CD8-positive, alpha-beta memory T cell (primary cell): ENCODE results near the gene KCNS3. TPM values are rescaled to one million over a fixed set of nuclear protein-coding genes. Genes with fewer than 3 reads are reported as not detected.
"Not testable (repeated sequence)": the region's sequence is repeated elsewhere in the genome, so short reads cannot be mapped to it uniquely, and the experiment has no call there.

Source experiments
- CTCF ChIA-PET: fragments of 350-600 bp; sonication (Branson Sonifier 250); formaldehyde crosslinking; loops from one replicate; lab custom pipeline; 2021; ENCODE audit warnings: antibody characterized with exemption; lab: Charles Lee
- POLR2A ChIA-PET: fragments of 350-600 bp; sonication (Branson Sonifier 250); formaldehyde crosslinking; loops from one replicate; lab custom pipeline; 2021; ENCODE audit warnings: antibody characterized with exemption; lab: Charles Lee
- DNase-seq, 5 donors: peaks; one replicate each; pipeline versions ENCODE4 v3.0.0 to v3.0.0-alpha.2; 2020 to 2022; ENCODE audit warnings: mixed read lengths in 1 of 5
- H3K27ac ChIP-seq: one replicate; pipeline ENCODE4 v1.7.0; 2013; ENCODE audit warnings: low read depth, mild to moderate bottlenecking, low read length, moderate library complexity
- H3K27me3 ChIP-seq: 2 replicates; pipeline ENCODE4 v1.7.0; 2013; ENCODE audit warnings: low read length, mild to moderate bottlenecking; ENCODE audit not compliant: insufficient read depth, poor library complexity, severe bottlenecking
- H3K36me3 ChIP-seq: 2 replicates; pipeline ENCODE4 v1.7.0; 2013; ENCODE audit warnings: mild to moderate bottlenecking, low read length, moderate library complexity; ENCODE audit not compliant: insufficient read depth
- H3K4me1 ChIP-seq: 2 replicates; pipeline ENCODE4 v1.7.0; 2013; ENCODE audit warnings: mild to moderate bottlenecking, low read length, moderate library complexity; ENCODE audit not compliant: insufficient read depth
- H3K4me3 ChIP-seq: 2 replicates; pipeline ENCODE4 v1.7.0; 2013; ENCODE audit warnings: mild to moderate bottlenecking, low read length
- H3K9me3 ChIP-seq: 2 replicates; pipeline ENCODE4 v1.7.0; 2013; ENCODE audit warnings: mild to moderate bottlenecking, low read length
- H3K27ac Mint-ChIP-seq, 8 donors: one replicate each; pipeline ENCODE4 v1.8.0; 2020 to 2021; ENCODE audit warnings: mixed read lengths in 8 of 8, mild to moderate bottlenecking in 6 of 8, inconsistent platforms in 3 of 8, moderate library complexity in 3 of 8
- H3K27me3 Mint-ChIP-seq, 2 donors: one replicate each; pipeline ENCODE4 v1.8.0; 2020 to 2021; ENCODE audit warnings: mixed read lengths in 2 of 2, mild to moderate bottlenecking in 1 of 2, moderate library complexity in 1 of 2
- H3K36me3 Mint-ChIP-seq, 3 donors: one replicate each; pipeline ENCODE4 v1.8.0; 2020 to 2021; ENCODE audit warnings: mixed read lengths in 3 of 3, inconsistent platforms in 1 of 3, mild to moderate bottlenecking in 1 of 3
- H3K4me1 Mint-ChIP-seq, 3 donors: one replicate each; pipeline ENCODE4 v1.8.0; 2020 to 2021; ENCODE audit warnings: mixed read lengths in 3 of 3, inconsistent platforms in 1 of 3, mild to moderate bottlenecking in 1 of 3
- H3K4me3 Mint-ChIP-seq, 7 donors: one replicate each; pipeline ENCODE4 v1.8.0; 2020 to 2021; ENCODE audit warnings: mixed read lengths in 7 of 7, mild to moderate bottlenecking in 6 of 7, moderate library complexity in 4 of 7, inconsistent platforms in 2 of 7
- H3K9me3 Mint-ChIP-seq, 5 donors: one replicate each; pipeline ENCODE4 v1.8.0; 2020 to 2022; ENCODE audit warnings: mixed read lengths in 5 of 5, mild to moderate bottlenecking in 3 of 5, moderate library complexity in 2 of 5, inconsistent platforms in 1 of 5
- polyA plus RNA-seq: library from polyadenylated mRNA; unstranded; fragments of 300-500 nt; fragmentation: Illumina TruSeq; gene quantifications from one replicate; pipeline ENCODE4 v1.2.3, GENCODE V29; 2021
- total RNA-seq, 2 experiments: library from RNA; stranded (reverse); gene quantifications; one replicate each; pipeline ENCODE4 v1.2.3, GENCODE V29; 2021

KCNS3 gene
- total and polyA plus RNA-seq, 3 experiments from 2014 or later, result not detected

DNA sequence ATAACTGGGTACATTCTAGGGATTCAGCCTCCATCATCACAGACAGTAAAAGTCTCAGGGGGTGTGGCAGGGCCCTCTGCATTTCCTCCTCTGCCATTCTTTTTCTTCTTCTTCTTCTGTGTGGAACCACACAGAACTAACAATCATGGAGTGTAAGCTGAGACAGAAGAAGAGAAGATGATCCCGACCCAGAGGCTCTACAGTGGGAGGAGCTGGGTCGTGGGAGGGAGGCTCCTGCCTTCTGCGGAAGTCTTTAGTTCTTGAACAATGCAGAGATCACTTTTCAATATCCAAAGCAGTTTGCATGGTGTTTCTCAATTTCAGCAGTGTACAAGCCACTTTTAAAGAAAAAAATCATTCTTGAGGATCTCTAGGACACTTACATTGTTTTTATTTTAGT lies 80.9 kb downstream of the KCNS3 start:
- DNase-seq, result no peak
- Histone ChIP-seq H3K4me1 (no peaks in the 10 kb centered on the region), H3K4me3 (no peak overlapping the region), H3K36me3 (no peaks in the 10 kb centered on the region), H3K27me3 (no peaks in the 10 kb centered on the region), H3K9me3 (no peaks in the 10 kb centered on the region), H3K27ac (no peak overlapping the region)
- CTCF ChIA-PET, result no interaction called here
- Mint-ChIP-seq H3K36me3 (peaks cover 0 to 3% (median 0%) of the 10 kb centered on the region in 3 donors), H3K9me3 (peaks cover 0 to 7% (median 0%) of the 10 kb centered on the region in 5 donors), H3K4me1 (no peaks in the 10 kb centered on the region), H3K27ac (no peak overlapping the region), H3K27me3 (no peaks in the 10 kb centered on the region), H3K4me3 (no peak overlapping the region)
- POLR2A ChIA-PET, result no interaction called here

DNA sequence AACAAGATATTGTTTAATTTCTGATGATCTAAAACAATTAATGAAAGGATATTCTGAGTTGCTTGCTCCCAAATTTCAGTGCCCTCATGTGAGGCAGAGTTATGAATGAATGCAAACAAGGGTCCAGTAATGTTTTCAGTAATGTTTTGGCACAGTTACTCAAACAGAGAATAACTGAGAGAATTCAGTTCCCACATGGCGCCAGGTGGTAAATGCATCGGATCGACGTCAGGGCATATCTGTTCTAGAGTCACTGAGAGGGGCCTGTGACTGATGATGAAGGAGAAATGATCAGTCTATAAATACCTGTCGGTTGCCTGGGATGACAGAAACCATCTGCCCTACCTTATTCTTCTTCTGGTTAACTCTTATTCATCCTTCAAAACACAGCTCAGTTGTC lies 81.4 kb downstream of the KCNS3 start:
- H3K27ac ChIP-seq, result no peak overlapping the region
- ChIA-PET POLR2A (no interaction called here), CTCF (no interaction called here)
- H3K9me3 Mint-ChIP-seq, result peaks cover 0 to 7% (median 0%) of the 10 kb centered on the region in 5 donors
- no peaks in the 10 kb centered on the region for H3K4me1 ChIP-seq
- no peaks in the 10 kb centered on the region for H3K4me1 Mint-ChIP-seq
- no peaks in the 10 kb centered on the region for H3K27me3 Mint-ChIP-seq
- H3K36me3 Mint-ChIP-seq, result peaks cover 0 to 3% (median 0%) of the 10 kb centered on the region in 3 donors
- H3K4me3 Mint-ChIP-seq, result no peak overlapping the region
- H3K27ac Mint-ChIP-seq, result no peak overlapping the region
- H3K27me3 ChIP-seq, result no peaks in the 10 kb centered on the region
- no peak for DNase-seq
- H3K9me3 ChIP-seq, result no peaks in the 10 kb centered on the region
- no peak overlapping the region for H3K4me3 ChIP-seq
- H3K36me3 ChIP-seq, result no peaks in the 10 kb centered on the region

DNA sequence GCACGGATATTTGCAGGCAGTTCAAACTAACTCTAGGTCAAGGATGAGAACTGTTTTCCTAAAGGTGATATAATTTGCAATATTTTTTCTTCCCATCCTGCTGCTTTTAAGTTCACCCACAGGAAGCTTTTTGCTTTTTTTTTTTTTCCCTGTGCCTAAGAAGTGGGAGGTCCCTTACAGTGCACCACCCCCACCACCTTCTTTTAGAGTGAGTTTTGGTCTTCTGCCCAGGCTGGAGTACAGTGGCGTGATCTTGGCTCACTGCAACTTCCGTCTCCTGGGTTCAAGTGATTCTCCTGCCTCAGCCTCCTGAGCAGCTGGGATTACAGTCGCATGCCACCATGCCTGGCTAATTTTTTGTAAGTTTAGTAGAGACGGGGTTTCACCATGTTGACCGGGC lies 82.5 kb downstream of the KCNS3 start:
- Histone ChIP-seq H3K27ac (no peak overlapping the region), H3K4me1 (no peaks in the 10 kb centered on the region), H3K36me3 (no peaks in the 10 kb centered on the region), H3K27me3 (no peaks in the 10 kb centered on the region), H3K4me3 (no peak overlapping the region), H3K9me3 (no peaks in the 10 kb centered on the region)
- H3K4me1 Mint-ChIP-seq, result no peaks in the 10 kb centered on the region
- no peak overlapping the region for H3K4me3 Mint-ChIP-seq
- CTCF ChIA-PET, result no interaction called here
- peaks cover 0 to 7% (median 0%) of the 10 kb centered on the region in 5 donors for H3K9me3 Mint-ChIP-seq
- H3K27me3 Mint-ChIP-seq, result no peaks in the 10 kb centered on the region
- peak overlapping the region in 1 of 8 donors; percentile 67 for H3K27ac Mint-ChIP-seq
- DNase-seq, result no peak
- H3K36me3 Mint-ChIP-seq, result peaks cover 0 to 3% (median 0%) of the 10 kb centered on the region in 3 donors
- POLR2A ChIA-PET, result no interaction called here

DNA sequence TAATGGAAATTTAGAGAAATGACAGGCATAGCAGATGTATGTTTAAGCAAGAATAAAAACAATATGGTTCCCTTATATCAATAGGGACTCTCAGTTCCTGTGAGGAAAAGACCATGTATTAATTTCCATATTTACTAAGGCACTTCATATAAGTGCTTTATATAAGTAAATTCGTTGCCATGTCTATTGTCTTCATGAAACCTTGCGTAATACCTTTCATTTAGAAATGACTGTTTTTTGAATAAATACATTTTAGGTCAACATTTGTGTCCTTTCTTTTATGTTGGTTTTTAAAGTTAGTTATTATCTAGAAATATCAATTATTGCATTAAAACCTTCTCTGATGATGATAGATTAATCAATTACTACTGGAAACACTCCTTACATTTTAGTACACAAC lies 83.3 kb downstream of the KCNS3 start:
- Mint-ChIP-seq H3K4me1 (no peaks in the 10 kb centered on the region), H3K4me3 (no peak overlapping the region), H3K27ac (no peak overlapping the region), H3K9me3 (peaks cover 0 to 7% (median 0%) of the 10 kb centered on the region in 5 donors), H3K36me3 (peaks cover 0 to 3% (median 0%) of the 10 kb centered on the region in 3 donors), H3K27me3 (no peaks in the 10 kb centered on the region)
- no peaks in the 10 kb centered on the region for H3K27me3 ChIP-seq
- H3K4me1 ChIP-seq, result no peaks in the 10 kb centered on the region
- H3K9me3 ChIP-seq, result no peaks in the 10 kb centered on the region
- H3K36me3 ChIP-seq, result no peaks in the 10 kb centered on the region
- CTCF ChIA-PET, result no interaction called here
- POLR2A ChIA-PET, result no interaction called here
- H3K4me3 ChIP-seq, result no peak overlapping the region
- no peak for DNase-seq
- H3K27ac ChIP-seq, result no peak overlapping the region

DNA sequence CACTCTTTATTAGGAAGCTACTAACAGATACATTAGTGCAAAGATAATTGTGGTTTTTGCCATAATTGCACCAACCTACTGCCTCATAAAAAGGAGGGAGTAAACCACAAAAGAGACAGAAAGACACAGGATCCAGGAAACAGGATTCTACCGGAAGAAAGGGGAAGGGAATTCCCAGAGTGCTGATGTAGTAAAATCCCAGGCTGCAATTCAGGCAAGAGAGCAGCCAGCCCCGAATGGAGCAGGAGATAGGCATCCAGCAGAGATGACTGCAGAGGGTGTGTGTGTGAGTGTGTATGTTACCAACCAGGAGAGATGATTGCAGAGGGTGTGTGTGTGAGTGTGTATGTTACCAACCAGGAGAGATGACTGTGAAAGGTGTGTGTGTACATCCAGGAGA lies 84.4 kb downstream of the KCNS3 start:
- ChIA-PET CTCF (no interaction called here), POLR2A (no interaction called here)
- Mint-ChIP-seq H3K27me3 (no peaks in the 10 kb centered on the region), H3K4me3 (no peak overlapping the region), H3K27ac (no peak overlapping the region), H3K9me3 (peaks cover 0 to 7% (median 0%) of the 10 kb centered on the region in 5 donors), H3K4me1 (no peaks in the 10 kb centered on the region), H3K36me3 (peaks cover 0 to 3% (median 0%) of the 10 kb centered on the region in 3 donors)
- no peaks in the 10 kb centered on the region for H3K27me3 ChIP-seq
- no peaks in the 10 kb centered on the region for H3K4me1 ChIP-seq
- H3K36me3 ChIP-seq, result no peaks in the 10 kb centered on the region
- DNase-seq, result no peak
- H3K4me3 ChIP-seq, result no peak overlapping the region
- no peak overlapping the region for H3K27ac ChIP-seq
- no peaks in the 10 kb centered on the region for H3K9me3 ChIP-seq

DNA sequence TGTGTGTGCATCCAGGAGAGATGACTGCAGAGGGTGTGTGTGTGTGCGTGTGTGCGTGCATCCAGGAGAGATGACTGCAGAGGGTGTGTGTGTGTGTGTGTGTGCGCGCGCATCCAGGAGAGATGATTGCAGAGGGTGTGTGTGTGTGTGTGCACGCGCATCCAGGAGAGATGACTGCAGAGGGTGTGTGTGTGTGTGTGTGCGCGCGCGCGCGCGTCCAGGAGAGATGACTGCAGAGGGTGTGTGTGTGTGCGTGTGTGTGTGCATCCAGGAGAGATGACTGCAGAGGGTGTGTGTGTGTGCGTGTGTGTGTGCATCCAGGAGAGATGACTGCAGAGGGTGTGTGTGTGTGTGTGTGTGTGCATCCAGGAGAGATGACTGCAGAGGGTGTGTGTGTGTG lies 85.1 kb downstream of the KCNS3 start:
- CTCF ChIA-PET, H3K27ac Mint-ChIP-seq, H3K9me3 Mint-ChIP-seq, H3K27me3 Mint-ChIP-seq, H3K4me3 ChIP-seq, H3K36me3 ChIP-seq, H3K27me3 ChIP-seq, H3K36me3 Mint-ChIP-seq, DNase-seq, H3K4me3 Mint-ChIP-seq, H3K4me1 Mint-ChIP-seq, H3K4me1 ChIP-seq, POLR2A ChIA-PET, H3K9me3 ChIP-seq, H3K27ac ChIP-seq: not testable (repeated sequence)

DNA sequence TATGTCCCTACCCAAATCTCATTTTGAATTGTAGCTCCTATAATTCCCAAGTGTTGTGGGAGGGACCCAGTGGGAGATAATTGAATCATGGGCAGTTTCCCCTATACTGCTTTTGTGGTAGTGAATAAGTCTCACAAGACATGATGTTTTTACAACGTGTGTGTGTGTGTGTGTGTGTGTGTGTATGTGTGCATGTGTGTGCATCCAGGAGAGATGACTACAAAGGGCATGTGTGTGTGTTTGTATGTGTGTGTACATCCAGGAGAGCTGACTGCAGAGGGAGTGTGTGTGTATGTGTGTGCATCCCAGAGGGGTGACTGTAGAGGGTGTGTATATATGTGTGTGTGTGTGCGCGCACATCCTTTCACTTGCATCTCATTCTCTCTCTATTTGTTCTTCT lies 86.7 kb downstream of the KCNS3 start:
- H3K36me3 Mint-ChIP-seq, result peaks cover 0 to 3% (median 0%) of the 10 kb centered on the region in 3 donors
- ChIA-PET CTCF (no interaction called here), POLR2A (no interaction called here)
- Histone ChIP-seq H3K4me1 (no peaks in the 10 kb centered on the region), H3K36me3 (no peaks in the 10 kb centered on the region), H3K9me3 (no peaks in the 10 kb centered on the region), H3K27ac (no peak overlapping the region), H3K27me3 (no peaks in the 10 kb centered on the region), H3K4me3 (no peak overlapping the region)
- H3K27me3 Mint-ChIP-seq, result peaks cover 0 to 5% of the 10 kb centered on the region in 2 donors
- H3K4me3 Mint-ChIP-seq, result no peak overlapping the region
- H3K27ac Mint-ChIP-seq, result no peak overlapping the region
- peaks cover 0 to 7% (median 0%) of the 10 kb centered on the region in 5 donors for H3K9me3 Mint-ChIP-seq
- no peaks in the 10 kb centered on the region for H3K4me1 Mint-ChIP-seq
- no peak for DNase-seq

DNA sequence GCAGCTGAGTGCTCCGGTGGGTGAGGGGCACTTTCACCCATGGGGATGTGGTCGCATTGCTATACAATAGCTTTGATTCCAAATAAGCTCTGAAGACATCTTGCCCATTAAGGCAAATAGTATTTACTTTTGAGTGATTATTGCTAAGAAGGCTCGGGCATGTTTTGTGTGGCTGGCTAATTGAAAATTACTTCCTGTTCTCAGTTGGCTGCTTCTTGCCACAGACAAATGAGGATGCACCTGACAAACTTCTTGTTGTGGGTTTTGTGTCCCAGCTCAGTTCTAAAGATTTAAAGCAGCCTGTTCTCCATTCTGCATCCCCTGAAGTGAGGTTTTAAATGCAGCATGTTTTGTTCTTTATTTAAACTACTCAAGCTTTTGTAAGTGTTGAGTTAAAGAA lies 88.3 kb downstream of the KCNS3 start:
- H3K36me3 ChIP-seq, result no peaks in the 10 kb centered on the region
- POLR2A ChIA-PET, result interaction anchor here (0.6 kb wide), 1 partner anchor 109 kb away, joined by 8 read pairs; no protein-coding TSS in a partner anchor
- CTCF ChIA-PET, result no interaction called here
- no peaks in the 10 kb centered on the region for H3K4me1 ChIP-seq
- H3K4me1 Mint-ChIP-seq, result no peaks in the 10 kb centered on the region
- H3K27me3 Mint-ChIP-seq, result peaks cover 0 to 5% of the 10 kb centered on the region in 2 donors
- no peak overlapping the region for H3K27ac Mint-ChIP-seq
- H3K27me3 ChIP-seq, result no peaks in the 10 kb centered on the region
- H3K4me3 Mint-ChIP-seq, result no peak overlapping the region
- peaks cover 0 to 7% (median 0%) of the 10 kb centered on the region in 5 donors for H3K9me3 Mint-ChIP-seq
- DNase-seq, result no peak
- peaks cover 0 to 3% (median 0%) of the 10 kb centered on the region in 3 donors for H3K36me3 Mint-ChIP-seq
- no peak overlapping the region for H3K4me3 ChIP-seq
- no peaks in the 10 kb centered on the region for H3K9me3 ChIP-seq
- H3K27ac ChIP-seq, result no peak overlapping the region

DNA sequence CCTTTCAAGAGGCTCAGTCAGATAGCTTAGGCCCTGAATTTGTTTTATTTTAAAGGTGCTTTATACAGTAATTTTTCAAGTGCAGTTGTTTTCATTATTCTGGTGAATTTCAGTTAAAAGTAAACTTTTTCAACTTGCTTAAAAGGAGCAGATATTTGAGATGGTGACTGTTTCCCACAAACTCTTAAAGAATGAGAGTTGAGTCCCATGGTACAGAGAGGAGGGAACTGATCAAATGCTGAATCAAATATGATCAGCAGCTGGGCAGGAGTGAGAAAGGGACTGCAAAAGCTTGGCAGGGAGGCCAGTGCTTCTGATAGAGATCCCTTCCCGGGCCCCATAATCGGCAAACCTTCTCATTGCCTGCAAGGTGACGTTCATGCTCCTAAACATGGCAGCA lies 91.2 kb downstream of the KCNS3 start:
- H3K4me3 Mint-ChIP-seq, result no peak overlapping the region
- no peak overlapping the region for H3K27ac Mint-ChIP-seq
- Histone ChIP-seq H3K27me3 (no peaks in the 10 kb centered on the region), H3K9me3 (no peaks in the 10 kb centered on the region), H3K36me3 (no peaks in the 10 kb centered on the region), H3K4me1 (no peaks in the 10 kb centered on the region), H3K27ac (no peak overlapping the region), H3K4me3 (no peak overlapping the region)
- H3K27me3 Mint-ChIP-seq, result peaks cover 0 to 5% of the 10 kb centered on the region in 2 donors
- no peak for DNase-seq
- no peaks in the 10 kb centered on the region for H3K4me1 Mint-ChIP-seq
- ChIA-PET POLR2A (no interaction called here), CTCF (no interaction called here)
- peaks cover 0 to 2% (median 0%) of the 10 kb centered on the region in 5 donors for H3K9me3 Mint-ChIP-seq
- H3K36me3 Mint-ChIP-seq, result no peaks in the 10 kb centered on the region
